GM12878 (cell line): Measurements from ENCODE around the gene SBNO2. TPM values are rescaled to one million over a fixed set of nuclear protein-coding genes. Genes with fewer than 3 reads are reported as not detected.

Source experiments
- BRCA1 ChIP-seq: IDR thresholded peaks from 2 replicates; pipeline ENCODE4 v1.6.1; 2011; ENCODE audit warnings: low read depth, low read length, improper control_type of control experiment
- CBX3 ChIP-seq: fragments of 200-600 bp; sonication (generic); IDR thresholded peaks from 2 replicates; pipeline ENCODE4 v1.6.1; 2016; ENCODE audit warnings: low read depth, borderline replicate concordance
- ESRRA ChIP-seq: IDR thresholded peaks from 2 replicates; pipeline ENCODE4 v1.6.1; 2012; ENCODE audit warnings: mild to moderate bottlenecking, low read length, improper control_type of control experiment
- HDAC6 ChIP-seq: fragments of 200-600 bp; sonication (generic); IDR thresholded peaks from one replicate; pipeline ENCODE4 v1.8.0; 2017; ENCODE audit warnings: antibody characterized with exemption; ENCODE audit not compliant: unreplicated experiment
- IKZF1 ChIP-seq: fragments of 450-650 bp; conservative IDR thresholded peaks from 2 replicates; pipeline ENCODE4 v1.6.1; 2017; ENCODE audit warnings: antibody characterized with exemption, mild to moderate bottlenecking
- MEF2A ChIP-seq: IDR thresholded peaks from 2 replicates; pipeline ENCODE4 v1.6.1; 2011; ENCODE audit warnings: low read depth, mild to moderate bottlenecking, low read length, moderate library complexity; ENCODE audit not compliant: insufficient read depth
- MEF2B ChIP-seq: fragments of 450-650 bp; IDR thresholded peaks from 2 replicates; pipeline ENCODE4 v1.6.1; 2018; ENCODE audit warnings: mild to moderate bottlenecking, moderate library complexity; ENCODE audit not compliant: partially characterized antibody, poor library complexity, severe bottlenecking
- RAD21 ChIP-seq: IDR thresholded peaks from 2 replicates; pipeline ENCODE4 v1.6.1; 2011; ENCODE audit warnings: mild to moderate bottlenecking, low read depth, low read length, moderate library complexity; ENCODE audit not compliant: insufficient read depth
- RAD51 ChIP-seq: fragments of 450-650 bp; IDR thresholded peaks from 2 replicates; pipeline ENCODE4 v1.6.1; 2016; ENCODE audit warnings: moderate library complexity, mild to moderate bottlenecking, inconsistent platforms
- TCF12 ChIP-seq: IDR thresholded peaks from 2 replicates; pipeline ENCODE4 v1.6.1; 2011; ENCODE audit warnings: low read depth, mild to moderate bottlenecking, low read length
- ZNF24 ChIP-seq: fragments of 450-650 bp; IDR thresholded peaks from 2 replicates; pipeline ENCODE4 v1.6.1; 2017; ENCODE audit warnings: antibody characterized with exemption, mild to moderate bottlenecking
- ZNF384 ChIP-seq: IDR thresholded peaks from 2 replicates; pipeline ENCODE4 v1.6.1; 2012; ENCODE audit warnings: low read depth, mild to moderate bottlenecking, low read length, improper control_type of control experiment, borderline replicate concordance
- polyA plus RNA-seq, 11 experiments: library from polyadenylated mRNA; depleted of rRNA in 4 of 11; unstranded in 6 of 11; stranded (reverse) in 5 of 11; fragments of >200 nt; fragmentation: Nextera tagmentation in 4 of 11; fragmentation: Illumina TruSeq in 1 of 11; extraction: Ambion mirVana in 4 of 11; extraction: Trizol in 1 of 11; gene quantifications; 1 replicate in 1 of 11; 2 replicates in 10 of 11; pipeline versions ENCODE4 v1.2.1 to v1.2.3, GENCODE V29; 2011 to 2016; ENCODE audit warnings: inconsistent platforms in 2 of 11, missing spikeins in 2 of 11, low read depth in 1 of 11
- total RNA-seq, 4 experiments: library from RNA; depleted of rRNA in 3 of 4; stranded (reverse); fragments of >200 nt in 3 of 4; fragmentation: Illumina TruSeq in 1 of 4; extraction: Trizol in 1 of 4; gene quantifications; 2 replicates each; pipeline versions ENCODE4 v1.2.1 to v1.2.3, GENCODE V29; 2013 to 2021
- TF ChIP-seq, protein P1 (sequence below), 3 experiments: IDR thresholded peaks in 2 of 3; conservative IDR thresholded peaks in 1 of 3; 2 replicates each; pipeline ENCODE4 v1.5.1; 2011; ENCODE audit warnings: low read depth in 3 of 3, low read length in 3 of 3, mild to moderate bottlenecking in 3 of 3, control low read depth in 2 of 3, moderate library complexity in 2 of 3, inconsistent platforms in 1 of 3, mixed read lengths in 1 of 3; ENCODE audit not compliant: control insufficient read depth in 2 of 3, insufficient read depth in 1 of 3; ENCODE audit errors: extremely low read depth in 1 of 3
- TF ChIP-seq, protein P2 (sequence below): IDR thresholded peaks from 2 replicates; pipeline ENCODE4 v1.6.1; 2012; ENCODE audit warnings: low read depth, low read length, improper control_type of control experiment
- TF ChIP-seq, protein P3 (sequence below): fragments of 450-650 bp; formaldehyde crosslinking; IDR thresholded peaks from 2 replicates; pipeline ENCODE4 v1.5.0; 2022; ENCODE audit warnings: mild to moderate bottlenecking, missing genetic modification characterization
- TF ChIP-seq, protein P4 (sequence below): fragments of 450-650 bp; IDR thresholded peaks from 2 replicates; pipeline ENCODE4 v1.6.1; 2017; ENCODE audit warnings: mild to moderate bottlenecking, moderate library complexity
- TF ChIP-seq, protein P5 (sequence below): IDR thresholded peaks from 2 replicates; pipeline ENCODE4 v1.6.1; 2011; ENCODE audit warnings: mild to moderate bottlenecking, low read depth, low read length, moderate library complexity; ENCODE audit not compliant: insufficient replicate concordance

SBNO2 gene
- total and polyA plus RNA-seq, 10 of the 15 experiments (the other 5 are each of a cell fraction or from before 2014, with no cell fraction given) = 0.08 to 44.6 (median 5.4) TPM

DNA sequence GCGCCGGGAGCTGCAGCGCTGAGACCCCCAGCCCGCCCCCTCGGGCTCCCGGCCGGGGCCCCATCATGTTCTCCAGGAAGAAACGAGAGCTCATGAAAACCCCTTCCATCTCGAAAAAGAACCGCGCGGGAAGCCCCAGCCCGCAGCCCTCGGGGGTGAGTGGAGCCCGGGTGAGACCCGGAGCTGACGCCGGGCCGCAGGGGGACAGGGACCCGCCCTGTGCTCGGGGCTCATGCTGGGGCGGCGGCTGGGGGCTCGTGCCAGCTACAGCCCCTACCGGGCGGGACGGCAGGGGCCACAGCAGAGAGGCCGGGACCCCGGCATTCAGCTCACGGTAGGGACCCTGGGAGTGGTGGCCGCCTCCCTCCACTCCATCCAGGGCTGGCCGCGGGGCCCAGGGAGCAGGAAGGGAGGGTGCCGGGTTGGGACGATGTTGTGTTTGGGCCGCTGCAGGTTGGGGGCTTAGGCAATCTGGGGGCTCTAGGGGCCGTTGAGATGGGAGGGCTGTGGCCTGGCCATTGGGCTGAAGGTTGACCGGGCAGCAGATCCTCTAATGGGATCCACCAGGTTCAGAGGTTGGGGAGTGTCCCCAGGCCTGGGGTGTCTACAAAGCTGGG is 106.6 kb downstream of the SBNO2 start (continued):
- TF ChIP-seq, protein P1, sequence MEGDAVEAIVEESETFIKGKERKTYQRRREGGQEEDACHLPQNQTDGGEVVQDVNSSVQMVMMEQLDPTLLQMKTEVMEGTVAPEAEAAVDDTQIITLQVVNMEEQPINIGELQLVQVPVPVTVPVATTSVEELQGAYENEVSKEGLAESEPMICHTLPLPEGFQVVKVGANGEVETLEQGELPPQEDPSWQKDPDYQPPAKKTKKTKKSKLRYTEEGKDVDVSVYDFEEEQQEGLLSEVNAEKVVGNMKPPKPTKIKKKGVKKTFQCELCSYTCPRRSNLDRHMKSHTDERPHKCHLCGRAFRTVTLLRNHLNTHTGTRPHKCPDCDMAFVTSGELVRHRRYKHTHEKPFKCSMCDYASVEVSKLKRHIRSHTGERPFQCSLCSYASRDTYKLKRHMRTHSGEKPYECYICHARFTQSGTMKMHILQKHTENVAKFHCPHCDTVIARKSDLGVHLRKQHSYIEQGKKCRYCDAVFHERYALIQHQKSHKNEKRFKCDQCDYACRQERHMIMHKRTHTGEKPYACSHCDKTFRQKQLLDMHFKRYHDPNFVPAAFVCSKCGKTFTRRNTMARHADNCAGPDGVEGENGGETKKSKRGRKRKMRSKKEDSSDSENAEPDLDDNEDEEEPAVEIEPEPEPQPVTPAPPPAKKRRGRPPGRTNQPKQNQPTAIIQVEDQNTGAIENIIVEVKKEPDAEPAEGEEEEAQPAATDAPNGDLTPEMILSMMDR (IDR thresholded peaks at IDR 0.05 in 2 of 3, conservative IDR thresholded peaks at IDR 0.05 in 1 of 3; ENCODE audit: control insufficient read depth in 2 of 3, extremely low read depth in 1 of 3, insufficient read depth in 1 of 3, low read depth in 3 of 3, low read length in 3 of 3) = no peak
- peak; percentile 33; the same call in 1 of the 2 replicates for TF ChIP-seq IKZF1
- TF ChIP-seq ZNF384 = no peak
- no peak for TF ChIP-seq MEF2B
- peak; percentile 6; the same call in 1 of the 2 replicates for TF ChIP-seq TCF12
- TF ChIP-seq HDAC6 = no peak
- TF ChIP-seq, protein P2, sequence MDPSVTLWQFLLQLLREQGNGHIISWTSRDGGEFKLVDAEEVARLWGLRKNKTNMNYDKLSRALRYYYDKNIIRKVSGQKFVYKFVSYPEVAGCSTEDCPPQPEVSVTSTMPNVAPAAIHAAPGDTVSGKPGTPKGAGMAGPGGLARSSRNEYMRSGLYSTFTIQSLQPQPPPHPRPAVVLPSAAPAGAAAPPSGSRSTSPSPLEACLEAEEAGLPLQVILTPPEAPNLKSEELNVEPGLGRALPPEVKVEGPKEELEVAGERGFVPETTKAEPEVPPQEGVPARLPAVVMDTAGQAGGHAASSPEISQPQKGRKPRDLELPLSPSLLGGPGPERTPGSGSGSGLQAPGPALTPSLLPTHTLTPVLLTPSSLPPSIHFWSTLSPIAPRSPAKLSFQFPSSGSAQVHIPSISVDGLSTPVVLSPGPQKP = no peak
- TF ChIP-seq RAD21 = no peak
- no peak for TF ChIP-seq CBX3
- no peak for TF ChIP-seq RAD51
- TF ChIP-seq, protein P3, sequence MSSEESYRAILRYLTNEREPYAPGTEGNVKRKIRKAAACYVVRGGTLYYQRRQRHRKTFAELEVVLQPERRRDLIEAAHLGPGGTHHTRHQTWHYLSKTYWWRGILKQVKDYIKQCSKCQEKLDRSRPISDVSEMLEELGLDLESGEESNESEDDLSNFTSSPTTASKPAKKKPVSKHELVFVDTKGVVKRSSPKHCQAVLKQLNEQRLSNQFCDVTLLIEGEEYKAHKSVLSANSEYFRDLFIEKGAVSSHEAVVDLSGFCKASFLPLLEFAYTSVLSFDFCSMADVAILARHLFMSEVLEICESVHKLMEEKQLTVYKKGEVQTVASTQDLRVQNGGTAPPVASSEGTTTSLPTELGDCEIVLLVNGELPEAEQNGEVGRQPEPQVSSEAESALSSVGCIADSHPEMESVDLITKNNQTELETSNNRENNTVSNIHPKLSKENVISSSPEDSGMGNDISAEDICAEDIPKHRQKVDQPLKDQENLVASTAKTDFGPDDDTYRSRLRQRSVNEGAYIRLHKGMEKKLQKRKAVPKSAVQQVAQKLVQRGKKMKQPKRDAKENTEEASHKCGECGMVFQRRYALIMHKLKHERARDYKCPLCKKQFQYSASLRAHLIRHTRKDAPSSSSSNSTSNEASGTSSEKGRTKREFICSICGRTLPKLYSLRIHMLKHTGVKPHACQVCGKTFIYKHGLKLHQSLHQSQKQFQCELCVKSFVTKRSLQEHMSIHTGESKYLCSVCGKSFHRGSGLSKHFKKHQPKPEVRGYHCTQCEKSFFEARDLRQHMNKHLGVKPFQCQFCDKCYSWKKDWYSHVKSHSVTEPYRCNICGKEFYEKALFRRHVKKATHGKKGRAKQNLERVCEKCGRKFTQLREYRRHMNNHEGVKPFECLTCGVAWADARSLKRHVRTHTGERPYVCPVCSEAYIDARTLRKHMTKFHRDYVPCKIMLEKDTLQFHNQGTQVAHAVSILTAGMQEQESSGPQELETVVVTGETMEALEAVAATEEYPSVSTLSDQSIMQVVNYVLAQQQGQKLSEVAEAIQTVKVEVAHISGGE = no peak
- TF ChIP-seq ZNF24 = no peak
- no peak for TF ChIP-seq MEF2A
- no peak for TF ChIP-seq ESRRA
- TF ChIP-seq, protein P4, sequence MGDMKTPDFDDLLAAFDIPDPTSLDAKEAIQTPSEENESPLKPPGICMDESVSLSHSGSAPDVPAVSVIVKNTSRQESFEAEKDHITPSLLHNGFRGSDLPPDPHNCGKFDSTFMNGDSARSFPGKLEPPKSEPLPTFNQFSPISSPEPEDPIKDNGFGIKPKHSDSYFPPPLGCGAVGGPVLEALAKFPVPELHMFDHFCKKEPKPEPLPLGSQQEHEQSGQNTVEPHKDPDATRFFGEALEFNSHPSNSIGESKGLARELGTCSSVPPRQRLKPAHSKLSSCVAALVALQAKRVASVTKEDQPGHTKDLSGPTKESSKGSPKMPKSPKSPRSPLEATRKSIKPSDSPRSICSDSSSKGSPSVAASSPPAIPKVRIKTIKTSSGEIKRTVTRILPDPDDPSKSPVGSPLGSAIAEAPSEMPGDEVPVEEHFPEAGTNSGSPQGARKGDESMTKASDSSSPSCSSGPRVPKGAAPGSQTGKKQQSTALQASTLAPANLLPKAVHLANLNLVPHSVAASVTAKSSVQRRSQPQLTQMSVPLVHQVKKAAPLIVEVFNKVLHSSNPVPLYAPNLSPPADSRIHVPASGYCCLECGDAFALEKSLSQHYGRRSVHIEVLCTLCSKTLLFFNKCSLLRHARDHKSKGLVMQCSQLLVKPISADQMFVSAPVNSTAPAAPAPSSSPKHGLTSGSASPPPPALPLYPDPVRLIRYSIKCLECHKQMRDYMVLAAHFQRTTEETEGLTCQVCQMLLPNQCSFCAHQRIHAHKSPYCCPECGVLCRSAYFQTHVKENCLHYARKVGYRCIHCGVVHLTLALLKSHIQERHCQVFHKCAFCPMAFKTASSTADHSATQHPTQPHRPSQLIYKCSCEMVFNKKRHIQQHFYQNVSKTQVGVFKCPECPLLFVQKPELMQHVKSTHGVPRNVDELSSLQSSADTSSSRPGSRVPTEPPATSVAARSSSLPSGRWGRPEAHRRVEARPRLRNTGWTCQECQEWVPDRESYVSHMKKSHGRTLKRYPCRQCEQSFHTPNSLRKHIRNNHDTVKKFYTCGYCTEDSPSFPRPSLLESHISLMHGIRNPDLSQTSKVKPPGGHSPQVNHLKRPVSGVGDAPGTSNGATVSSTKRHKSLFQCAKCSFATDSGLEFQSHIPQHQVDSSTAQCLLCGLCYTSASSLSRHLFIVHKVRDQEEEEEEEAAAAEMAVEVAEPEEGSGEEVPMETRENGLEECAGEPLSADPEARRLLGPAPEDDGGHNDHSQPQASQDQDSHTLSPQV = no peak
- TF ChIP-seq, protein P5, sequence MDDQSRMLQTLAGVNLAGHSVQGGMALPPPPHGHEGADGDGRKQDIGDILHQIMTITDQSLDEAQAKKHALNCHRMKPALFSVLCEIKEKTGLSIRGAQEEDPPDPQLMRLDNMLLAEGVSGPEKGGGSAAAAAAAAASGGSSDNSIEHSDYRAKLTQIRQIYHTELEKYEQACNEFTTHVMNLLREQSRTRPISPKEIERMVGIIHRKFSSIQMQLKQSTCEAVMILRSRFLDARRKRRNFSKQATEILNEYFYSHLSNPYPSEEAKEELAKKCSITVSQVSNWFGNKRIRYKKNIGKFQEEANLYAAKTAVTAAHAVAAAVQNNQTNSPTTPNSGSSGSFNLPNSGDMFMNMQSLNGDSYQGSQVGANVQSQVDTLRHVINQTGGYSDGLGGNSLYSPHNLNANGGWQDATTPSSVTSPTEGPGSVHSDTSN = no peak
- no peak for TF ChIP-seq BRCA1
